Gastroesophageal sphincter (tissue), 4 donors: ENCODE data around the gene NOSIP. TPM values are rescaled to one million over a fixed set of nuclear protein-coding genes. Genes with fewer than 3 reads are reported as not detected.

Experiments
- ATAC-seq: fragments of 150-250 bp; one replicate; pipeline ENCODE4 v1.9.1; 2016; ENCODE audit warnings: mild to moderate bottlenecking, moderate library complexity
- H3K27ac ChIP-seq, 4 donors: fragments of 200-600 bp; sonication (generic) in 3 of 4; 1 replicate in 3 of 4; 2 replicates in 1 of 4; pipeline ENCODE4 v1.5.1; 2016 to 2019
- H3K27me3 ChIP-seq: fragments of 200-600 bp; sonication (generic); one replicate; pipeline ENCODE4 v1.5.1; 2019
- H3K36me3 ChIP-seq, 2 donors: fragments of 200-600 bp; sonication (generic); one replicate each; pipeline ENCODE4 v1.5.1; 2019; ENCODE audit warnings: control low read depth in 1 of 2
- H3K4me1 ChIP-seq, 3 donors: fragments of 200-600 bp; sonication (generic); 1 replicate in 2 of 3; 2 replicates in 1 of 3; pipeline ENCODE4 v1.5.1; 2016 to 2019; ENCODE audit warnings: control low read depth in 2 of 3
- H3K4me3 ChIP-seq, 2 donors: fragments of 200-600 bp; sonication (generic); one replicate each; pipeline ENCODE4 v1.5.1; 2019; ENCODE audit warnings: mild to moderate bottlenecking in 1 of 2, moderate library complexity in 1 of 2
- H3K9me3 ChIP-seq, 3 donors: fragments of 200-600 bp; sonication (generic); one replicate each; pipeline ENCODE4 v1.5.1; 2017 to 2019; ENCODE audit warnings: control low read depth in 2 of 3
- EP300 ChIP-seq: sonication (generic); formaldehyde crosslinking; IDR thresholded peaks from one replicate; pipeline ENCODE4 v1.6.1; 2017; ENCODE audit warnings: antibody characterized with exemption, mild to moderate bottlenecking
- POLR2A ChIP-seq, 2 donors: fragments of 450-650 bp; IDR thresholded peaks; one replicate each; pipeline ENCODE4 v1.6.1; 2017; ENCODE audit warnings: antibody characterized with exemption in 2 of 2, mild to moderate bottlenecking in 2 of 2, moderate library complexity in 1 of 2
- POLR2AphosphoS5 ChIP-seq: sonication (generic); formaldehyde crosslinking; IDR thresholded peaks from one replicate; pipeline ENCODE4 v1.6.1; 2017; ENCODE audit warnings: antibody characterized with exemption
- WGBS, 2 donors: methylation state at CpG; one replicate each; pipeline ENCODE4 v1.1.5; 2018; ENCODE audit warnings: low coverage in 1 of 2; 5-methylcytosine and 5-hydroxymethylcytosine counted together
- total RNA-seq, 4 donors: library from RNA; depleted of rRNA; stranded (reverse); fragments of >200 nt; gene quantifications; one replicate each; pipeline ENCODE4 v1.1.0, GENCODE V29; 2016
- TF ChIP-seq, protein P1 (sequence below), 4 experiments: fragments of 200-600 bp in 2 of 4; fragments of 450-650 bp in 2 of 4; sonication (generic) in 1 of 4; IDR thresholded peaks; one replicate each; pipeline ENCODE4 v1.5.1; 2017 to 2019; ENCODE audit warnings: antibody characterized with exemption in 4 of 4, mild to moderate bottlenecking in 2 of 4, moderate library complexity in 2 of 4

NOSIP gene
- total RNA-seq, 4 donors from 2014 or later = 45.5 to 59.6 (median 51.8) TPM

DNA sequence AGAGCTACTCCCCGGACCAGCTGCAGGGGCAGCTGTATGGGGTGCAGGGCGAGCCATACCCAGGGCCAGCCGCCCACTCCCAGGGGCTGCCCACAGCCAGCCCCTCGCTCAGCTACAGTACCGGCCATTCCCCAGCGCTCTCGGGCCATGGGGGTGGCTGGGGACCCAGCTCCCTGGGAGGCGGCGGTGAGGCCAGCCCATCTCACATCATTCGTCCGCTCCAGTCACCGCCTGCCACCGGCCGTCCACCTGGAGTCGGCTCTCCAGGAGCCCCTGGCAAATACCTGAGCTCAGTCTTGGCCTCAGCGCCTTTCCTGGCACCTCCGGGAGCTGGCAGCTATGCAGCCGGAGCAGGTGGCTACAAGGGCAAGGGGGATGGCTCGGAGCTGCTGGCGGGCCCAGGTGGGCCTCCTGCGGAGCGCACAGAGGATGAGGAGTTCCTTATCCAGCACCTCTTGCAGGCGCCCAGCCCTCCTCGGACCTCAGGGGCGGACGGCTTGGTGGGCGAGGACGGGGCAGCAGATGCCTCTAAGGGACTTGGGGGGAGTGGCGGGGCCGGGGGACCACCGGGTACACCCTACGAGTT is 15.6 kb upstream of the NOSIP start:
- Histone ChIP-seq H3K36me3 (peaks cover 0 to 70% of the 10 kb centered on the region in 2 donors), H3K27ac (peak overlapping the region in 2 of 4 donors; percentile 92 to 95), H3K9me3 (no peaks in the 10 kb centered on the region), H3K4me1 (peaks cover 0 to 40% (median 12%) of the 10 kb centered on the region in 3 donors), H3K4me3 (no peak overlapping the region), H3K27me3 (no peaks in the 10 kb centered on the region)
- no peak for TF ChIP-seq POLR2A (IDR thresholded peaks at IDR 0.05)
- TF ChIP-seq EP300 = no peak
- no peak for TF ChIP-seq POLR2AphosphoS5
- TF ChIP-seq, protein P1, sequence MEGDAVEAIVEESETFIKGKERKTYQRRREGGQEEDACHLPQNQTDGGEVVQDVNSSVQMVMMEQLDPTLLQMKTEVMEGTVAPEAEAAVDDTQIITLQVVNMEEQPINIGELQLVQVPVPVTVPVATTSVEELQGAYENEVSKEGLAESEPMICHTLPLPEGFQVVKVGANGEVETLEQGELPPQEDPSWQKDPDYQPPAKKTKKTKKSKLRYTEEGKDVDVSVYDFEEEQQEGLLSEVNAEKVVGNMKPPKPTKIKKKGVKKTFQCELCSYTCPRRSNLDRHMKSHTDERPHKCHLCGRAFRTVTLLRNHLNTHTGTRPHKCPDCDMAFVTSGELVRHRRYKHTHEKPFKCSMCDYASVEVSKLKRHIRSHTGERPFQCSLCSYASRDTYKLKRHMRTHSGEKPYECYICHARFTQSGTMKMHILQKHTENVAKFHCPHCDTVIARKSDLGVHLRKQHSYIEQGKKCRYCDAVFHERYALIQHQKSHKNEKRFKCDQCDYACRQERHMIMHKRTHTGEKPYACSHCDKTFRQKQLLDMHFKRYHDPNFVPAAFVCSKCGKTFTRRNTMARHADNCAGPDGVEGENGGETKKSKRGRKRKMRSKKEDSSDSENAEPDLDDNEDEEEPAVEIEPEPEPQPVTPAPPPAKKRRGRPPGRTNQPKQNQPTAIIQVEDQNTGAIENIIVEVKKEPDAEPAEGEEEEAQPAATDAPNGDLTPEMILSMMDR (IDR thresholded peaks at IDR 0.05) = no peak
- no CpG with 5 or more reads among the region's 32 CpGs for WGBS, 2 donors
- no peak for ATAC-seq

DNA sequence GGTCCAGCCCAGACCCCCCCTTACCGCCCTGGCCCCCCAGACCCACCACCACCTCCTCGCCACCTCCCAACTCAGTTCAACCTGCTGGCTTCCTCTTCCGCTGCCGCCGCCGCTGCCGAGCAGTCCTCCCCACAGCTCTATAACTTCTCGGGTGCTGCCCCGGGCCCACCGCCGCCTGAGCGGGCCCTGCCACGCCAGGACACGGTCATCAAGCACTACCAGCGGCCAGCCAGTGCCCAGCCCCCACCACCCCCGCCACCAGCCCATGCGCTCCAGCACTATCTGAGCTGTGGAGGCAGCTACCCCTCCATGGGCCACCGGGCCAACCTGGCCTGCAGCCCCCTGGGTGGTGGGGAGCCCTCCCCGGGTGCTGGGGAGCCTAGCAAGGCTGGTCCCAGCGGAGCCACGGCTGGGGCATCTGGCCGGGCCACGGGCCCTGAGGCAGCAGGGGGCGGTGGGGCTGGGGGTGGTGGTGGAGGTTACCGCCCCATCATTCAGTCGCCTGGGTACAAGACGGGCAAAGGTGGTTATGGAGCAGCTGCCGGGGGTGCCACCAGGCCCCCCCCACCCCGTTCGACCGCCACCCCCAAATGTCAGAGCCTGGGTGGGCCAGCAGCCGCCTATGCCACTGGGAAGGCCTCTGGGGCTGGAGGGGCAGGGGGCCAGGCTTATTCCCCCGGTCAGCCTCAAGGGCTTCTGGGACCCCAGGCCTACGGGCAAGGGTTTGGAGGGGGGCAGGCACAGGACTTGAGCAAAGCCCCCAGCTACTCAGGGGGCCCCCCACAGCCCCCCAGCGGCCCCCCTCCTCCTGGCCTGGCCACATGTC is 14.8 kb upstream of the NOSIP start:
- TF ChIP-seq EP300 (no peak), POLR2A (IDR thresholded peaks at IDR 0.05) (no peak), POLR2AphosphoS5 (no peak)
- TF ChIP-seq, protein P1 (IDR thresholded peaks at IDR 0.05) = no peak
- WGBS, 2 donors = 100% methylated on average over 1 of the region's 35 CpGs; no CpG with 5 or more reads in 1 of the 2 donors
- Histone ChIP-seq H3K9me3 (no peaks in the 10 kb centered on the region), H3K27ac (peak overlapping the region in 3 of 4 donors; percentile 92 to 98 (median 95)), H3K4me1 (peaks cover 0 to 46% (median 12%) of the 10 kb centered on the region in 3 donors), H3K36me3 (peaks cover 0 to 63% of the 10 kb centered on the region in 2 donors), H3K4me3 (no peak overlapping the region), H3K27me3 (no peaks in the 10 kb centered on the region)
- ATAC-seq = no peak

DNA sequence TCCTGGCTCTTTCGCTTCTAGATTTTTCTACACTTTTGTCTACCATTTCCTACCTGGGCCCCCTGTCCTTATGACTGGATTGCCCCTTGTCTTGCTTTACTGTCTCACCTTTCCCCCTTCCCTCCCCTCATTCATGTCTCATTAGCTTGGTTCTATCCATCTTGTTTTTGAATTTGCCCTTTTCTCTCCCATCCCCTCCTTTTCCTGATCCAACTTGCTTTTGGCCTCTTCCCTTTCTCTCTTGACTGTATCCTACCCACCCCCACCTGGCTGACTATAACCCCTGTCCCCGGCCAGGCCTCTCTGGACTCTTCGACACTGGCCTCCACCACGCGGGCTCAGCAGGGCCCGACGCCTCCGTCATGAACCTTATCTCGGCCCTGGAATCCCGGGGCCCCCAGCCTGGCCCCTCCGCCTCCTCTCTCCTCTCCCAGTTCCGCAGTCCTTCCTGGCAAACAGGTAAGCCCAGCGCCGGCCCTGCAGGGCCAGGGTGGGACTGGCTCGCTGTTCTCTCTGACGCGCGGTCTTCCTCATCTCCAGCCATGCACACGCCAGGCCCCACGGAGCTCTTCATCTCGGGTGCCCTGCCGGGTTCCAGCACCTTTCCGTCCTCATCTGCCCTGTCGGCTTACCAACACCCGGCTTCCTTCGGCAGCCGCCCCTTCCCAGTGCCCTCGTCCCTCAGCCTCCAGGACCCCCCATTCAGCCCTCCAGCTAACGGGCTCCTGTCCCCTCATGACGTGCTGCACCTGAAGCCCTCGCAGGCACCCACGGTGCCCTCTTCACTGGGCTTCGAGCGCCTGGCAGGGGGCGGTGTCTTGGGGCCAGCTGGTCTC is 14.0 kb upstream of the NOSIP start:
- Histone ChIP-seq H3K36me3 (peaks cover 0 to 55% of the 10 kb centered on the region in 2 donors), H3K27ac (peak overlapping the region; percentile 78 to 98 (median 94)), H3K4me1 (peaks cover 0 to 53% (median 12%) of the 10 kb centered on the region in 3 donors), H3K9me3 (no peaks in the 10 kb centered on the region), H3K4me3 (no peak overlapping the region), H3K27me3 (no peaks in the 10 kb centered on the region)
- no peak for ATAC-seq
- TF ChIP-seq, protein P1 (IDR thresholded peaks at IDR 0.05) = no peak
- TF ChIP-seq POLR2A (IDR thresholded peaks at IDR 0.05) = no peak
- no peak for TF ChIP-seq EP300
- TF ChIP-seq POLR2AphosphoS5 = no peak
- 84 to 90% methylated on average over 1 to 7 of the region's 35 CpGs for WGBS, 2 donors

DNA sequence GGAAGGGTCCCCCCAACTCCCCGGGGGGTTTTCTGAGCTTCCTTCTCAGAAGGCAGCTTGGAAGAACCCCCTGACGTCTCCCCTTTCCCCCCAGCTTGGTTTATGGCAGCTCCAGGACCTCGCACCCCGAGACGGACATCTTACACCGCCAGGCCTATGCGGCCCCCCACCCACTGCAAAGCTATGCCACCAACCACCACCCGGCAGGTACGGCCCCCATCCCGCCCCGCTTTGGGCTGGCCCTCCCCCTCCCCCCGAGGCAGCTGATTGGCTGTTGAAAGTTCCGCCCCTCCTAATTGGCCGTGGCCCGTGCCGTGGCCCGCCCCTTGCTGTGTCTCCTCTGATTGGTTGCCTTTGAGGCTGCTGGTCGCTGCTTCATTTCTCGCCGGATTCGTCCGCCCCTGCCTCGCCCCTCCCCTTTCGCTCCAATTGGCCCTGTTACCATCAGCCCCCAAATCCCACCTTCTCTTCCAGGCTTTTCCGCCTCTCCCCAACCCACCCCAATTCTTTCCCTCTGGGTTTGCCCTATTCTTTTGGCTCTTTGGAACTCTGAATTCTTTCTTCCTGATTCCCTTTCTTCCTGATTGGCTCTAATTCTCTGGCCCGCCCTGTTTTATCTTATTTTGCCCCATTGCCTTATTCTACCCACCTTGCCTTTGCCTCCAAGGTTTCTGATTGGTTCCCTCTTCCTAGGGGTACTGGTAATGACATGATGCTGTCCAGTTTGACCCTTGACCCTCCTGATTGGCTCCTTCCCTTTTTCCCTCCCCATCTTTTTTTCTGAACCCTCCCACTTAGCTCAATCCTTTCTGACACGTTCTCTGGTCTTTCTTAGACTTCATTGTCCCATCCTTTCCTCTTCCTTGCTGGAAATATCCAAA is 13.1 kb upstream of the NOSIP start:
- H3K36me3 ChIP-seq = peaks cover 0 to 45% of the 10 kb centered on the region in 2 donors
- TF ChIP-seq, protein P1 (IDR thresholded peaks at IDR 0.05) = no peak
- no peak for TF ChIP-seq POLR2A (IDR thresholded peaks at IDR 0.05)
- no peak for TF ChIP-seq EP300
- TF ChIP-seq POLR2AphosphoS5 = no peak
- no peaks in the 10 kb centered on the region for H3K9me3 ChIP-seq
- H3K27ac ChIP-seq = peak overlapping the region; percentile 78 to 98 (median 94)
- peaks cover 0 to 53% (median 12%) of the 10 kb centered on the region in 3 donors for H3K4me1 ChIP-seq
- H3K27me3 ChIP-seq = no peaks in the 10 kb centered on the region
- WGBS, 2 donors = 4 to 36% methylated on average over 3 to 18 of the region's 27 CpGs
- peak; percentile 84 for ATAC-seq
- H3K4me3 ChIP-seq = peak overlapping the region; percentile 30 to 94
